HG03097 (cell line): ENCODE data around the gene FADS6.
"Not testable (repeated sequence)": the region's sequence is repeated elsewhere in the genome, so short reads cannot be mapped to it uniquely, and the experiment has no call there.

Source experiments
- ATAC-seq: cut with Tn5 transposase; IDR thresholded peaks from one replicate; pipeline ENCODE4 v1.9.1; 2021; ENCODE audit not compliant: unreplicated experiment, low FRiP score

FADS6 gene

GRCh38 chr17:74921026-74921681 is 27.7 kb upstream of the FADS6 start:
- ATAC-seq: no peak

GRCh38 chr17:74920642-74921025 is 27.2 kb upstream of the FADS6 start:
- ATAC-seq: no peak

DNA sequence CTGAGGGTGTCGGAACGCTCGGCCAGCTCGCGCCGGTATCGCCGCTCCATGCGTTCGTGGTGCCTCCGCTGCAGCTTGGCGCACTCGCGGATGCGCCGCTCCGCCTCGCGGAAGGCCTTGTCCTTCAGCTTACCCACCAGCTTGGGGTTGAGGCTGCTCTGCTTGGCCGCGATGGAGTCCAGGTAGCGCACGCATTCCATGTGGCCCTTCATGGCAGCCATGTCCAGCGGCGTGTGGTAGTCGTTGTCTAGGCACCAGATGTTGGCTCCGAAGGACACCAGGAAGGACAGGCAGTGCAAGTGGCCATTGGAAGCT is 26.8 kb upstream of the FADS6 start:
- no peak for ATAC-seq

GRCh38 chr17:74919440-74920305 is 26.2 kb upstream of the FADS6 start:
- no peak for ATAC-seq

- ATAC-seq: no peak
Measured at GRCh38 chr17:74918906-74919305, 25.5 kb upstream of the FADS6 start.

DNA sequence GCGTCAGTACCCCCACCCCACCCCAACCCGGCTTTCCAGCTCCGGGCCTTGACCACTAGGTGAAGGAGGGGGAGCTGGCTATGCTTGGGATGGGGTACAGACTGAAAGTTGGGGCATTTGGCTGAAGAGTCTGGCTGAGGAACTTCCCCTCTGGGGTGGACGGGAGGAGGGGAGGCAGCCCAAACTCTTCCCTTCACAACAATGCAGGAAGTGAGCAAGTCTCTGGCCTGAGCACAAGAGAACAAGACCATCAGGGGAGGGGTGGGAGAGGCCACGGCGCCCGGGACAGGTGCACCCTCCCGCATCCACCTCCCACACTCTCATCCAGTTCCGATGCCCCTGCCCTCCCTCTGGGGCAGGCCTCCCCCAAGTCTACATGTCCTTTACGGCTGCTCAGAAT is 24.0 kb upstream of the FADS6 start:
- ATAC-seq: no peak

DNA sequence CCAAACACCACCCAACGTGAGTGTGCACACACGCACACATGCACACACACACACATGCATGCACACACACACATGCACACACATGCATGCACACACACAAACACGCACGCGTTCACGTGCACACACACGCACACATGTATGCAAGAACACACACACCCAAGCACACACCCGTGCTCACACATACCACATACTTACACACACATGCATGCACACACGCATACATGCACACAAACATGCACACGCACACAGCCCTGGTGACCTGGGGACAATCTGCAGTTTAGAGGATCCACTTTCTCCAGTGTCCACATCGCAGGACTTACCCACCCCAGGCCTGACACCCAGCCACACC is 23.4 kb upstream of the FADS6 start:
- no peak for ATAC-seq

DNA sequence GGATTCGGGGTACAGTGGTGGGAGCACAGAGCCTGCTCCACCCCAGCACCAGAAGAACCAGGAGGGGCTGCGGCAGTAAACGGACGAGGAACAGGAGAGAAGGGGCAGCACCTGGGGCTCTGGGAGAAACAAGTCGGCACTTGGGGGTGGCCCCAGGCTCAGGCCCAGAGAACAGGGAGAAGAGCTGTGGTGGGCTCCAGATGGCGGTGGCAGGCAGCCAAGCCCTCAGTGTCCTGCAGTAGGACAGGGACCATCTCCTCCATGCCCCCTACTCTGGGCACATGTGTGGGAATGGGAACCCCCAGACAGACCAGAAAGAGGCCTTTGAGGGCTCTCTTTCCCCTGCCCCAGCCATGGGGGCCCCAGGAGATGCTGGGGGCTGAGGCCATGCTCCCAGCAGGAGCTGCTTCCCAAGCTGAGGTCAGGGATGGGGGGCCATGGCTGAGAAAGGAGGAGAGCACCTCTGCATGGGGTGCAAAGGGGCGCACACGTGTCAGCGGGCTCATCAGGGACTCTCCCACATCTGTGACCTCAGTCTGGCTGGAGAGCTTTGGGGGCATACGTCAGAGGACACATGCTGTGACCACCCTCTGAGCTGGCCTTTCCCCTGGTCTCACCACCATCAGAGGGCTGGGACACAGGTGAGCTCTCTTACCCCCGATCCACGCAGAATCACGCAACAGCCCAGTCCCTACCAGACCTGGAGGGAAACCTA is 22.9 kb upstream of the FADS6 start:
- no peak for ATAC-seq

- ATAC-seq: not testable (repeated sequence)
Measured at GRCh38 chr17:74911423-74911822, 18.0 kb upstream of the FADS6 start.

DNA sequence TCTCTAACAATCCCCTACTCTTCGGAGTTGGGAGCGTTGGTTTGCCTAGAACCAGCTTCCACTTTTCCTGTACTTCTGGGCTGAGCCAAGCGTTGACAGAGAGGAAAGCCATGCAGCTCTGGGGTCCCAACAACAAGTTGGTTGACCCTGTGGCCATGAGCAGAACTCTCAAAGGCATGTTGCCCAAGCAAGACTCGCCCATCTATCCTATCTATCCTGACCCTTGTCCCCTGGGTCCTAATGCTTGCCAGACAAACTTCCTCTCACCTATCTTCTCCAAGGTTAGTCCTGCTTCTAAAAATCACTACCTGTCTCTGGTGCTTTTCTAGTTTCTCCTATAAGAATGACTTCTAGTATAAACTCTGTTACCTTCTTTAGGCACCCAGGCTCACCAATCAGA is 15.7 kb upstream of the FADS6 start:
- ATAC-seq: not testable (repeated sequence)

GRCh38 chr17:74907012-74907411 is 13.6 kb upstream of the FADS6 start:
- ATAC-seq: no peak

GRCh38 chr17:74906214-74906793 is 12.9 kb upstream of the FADS6 start:
- ATAC-seq: not testable (repeated sequence)

DNA sequence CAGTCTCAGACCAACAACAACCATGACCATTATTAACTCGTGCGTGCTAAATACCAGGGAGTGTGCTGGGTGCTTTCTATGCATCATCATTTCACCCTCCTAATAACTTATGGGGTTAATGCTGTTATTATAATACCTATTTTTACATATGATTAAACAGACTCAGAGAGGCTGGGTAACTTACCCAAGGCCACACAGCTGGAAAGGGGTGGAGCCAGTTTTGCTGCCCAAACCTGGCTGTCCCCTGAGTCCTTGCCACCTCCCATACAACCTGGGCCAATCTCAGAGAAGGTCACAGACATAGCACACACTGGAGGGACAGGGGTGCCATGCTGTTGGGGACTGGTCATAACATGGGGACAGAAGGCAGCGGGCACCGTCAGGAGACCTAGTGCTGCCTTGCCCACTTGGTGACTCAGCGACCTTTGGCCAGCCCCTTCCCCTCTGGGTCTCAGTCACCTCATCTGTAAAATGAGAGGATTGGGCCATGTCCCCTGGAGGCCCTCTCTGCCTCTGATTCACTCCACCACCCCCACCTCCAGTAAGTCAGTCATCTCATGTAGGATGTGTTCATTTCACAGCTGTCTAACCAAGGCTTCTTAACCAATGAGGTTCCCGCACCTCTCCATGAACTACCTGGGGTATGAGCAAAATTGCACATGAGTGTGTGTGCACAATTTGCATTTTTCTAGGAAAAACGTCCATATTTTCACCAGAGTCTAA is 11.4 kb upstream of the FADS6 start:
- ATAC-seq: no peak

GRCh38 chr17:74903671-74904070 is 10.2 kb upstream of the FADS6 start:
- no peak for ATAC-seq

DNA sequence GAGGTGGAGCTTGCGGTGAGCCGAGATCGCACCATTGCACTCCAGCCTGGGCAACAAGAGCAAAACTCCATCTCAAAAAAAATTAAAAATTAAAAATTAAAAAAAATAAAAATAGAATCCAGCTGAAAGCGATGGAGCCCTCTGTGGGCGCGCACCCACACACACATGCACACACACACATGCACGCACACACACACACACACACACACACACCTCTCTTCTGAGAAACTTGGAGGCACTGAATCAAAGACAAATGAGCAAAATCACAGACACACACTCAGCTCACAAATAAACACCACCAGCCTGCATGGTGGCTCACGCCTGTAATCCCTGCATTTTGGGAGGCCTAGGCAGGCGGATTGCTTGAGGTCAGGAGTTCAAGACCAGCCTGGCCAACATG is 9.6 kb upstream of the FADS6 start:
- ATAC-seq: no peak

DNA sequence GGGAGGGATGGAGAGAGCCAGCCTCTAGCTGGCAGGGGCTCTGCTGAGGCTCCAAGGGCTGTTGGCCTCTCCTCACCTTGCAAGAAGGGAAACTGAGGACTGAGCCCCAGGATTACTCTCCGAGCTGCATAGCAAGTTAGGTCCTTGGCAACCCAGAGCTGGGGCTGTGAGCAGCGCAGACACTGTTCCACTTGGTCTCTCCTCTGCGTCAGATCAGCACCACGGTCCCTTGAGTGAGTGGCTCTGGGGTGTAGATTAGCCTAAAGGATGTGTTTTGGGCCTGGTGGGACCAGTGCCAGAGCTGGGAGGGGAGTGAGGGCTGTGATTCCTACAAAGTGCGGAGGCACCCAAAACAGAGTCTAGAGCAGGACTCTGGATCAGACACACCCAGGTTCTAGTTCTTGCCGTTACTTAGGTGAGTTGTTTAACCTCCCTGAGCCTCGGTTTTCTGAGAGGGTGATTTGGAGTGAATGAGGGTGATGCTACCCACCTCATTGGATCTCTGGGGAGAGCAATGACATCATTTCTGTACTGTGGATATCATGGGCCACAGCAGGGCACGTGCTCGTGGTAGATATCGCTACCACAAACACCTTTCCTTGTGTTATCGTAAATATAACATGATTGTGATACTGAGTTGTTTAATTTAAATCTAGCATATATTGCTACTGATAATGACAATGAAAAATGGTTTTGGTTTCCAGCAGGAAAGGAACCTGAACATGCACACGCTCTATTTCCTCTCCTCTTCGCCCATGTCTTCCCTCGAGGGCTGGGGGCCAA is 8.1 kb upstream of the FADS6 start:
- no peak for ATAC-seq

DNA sequence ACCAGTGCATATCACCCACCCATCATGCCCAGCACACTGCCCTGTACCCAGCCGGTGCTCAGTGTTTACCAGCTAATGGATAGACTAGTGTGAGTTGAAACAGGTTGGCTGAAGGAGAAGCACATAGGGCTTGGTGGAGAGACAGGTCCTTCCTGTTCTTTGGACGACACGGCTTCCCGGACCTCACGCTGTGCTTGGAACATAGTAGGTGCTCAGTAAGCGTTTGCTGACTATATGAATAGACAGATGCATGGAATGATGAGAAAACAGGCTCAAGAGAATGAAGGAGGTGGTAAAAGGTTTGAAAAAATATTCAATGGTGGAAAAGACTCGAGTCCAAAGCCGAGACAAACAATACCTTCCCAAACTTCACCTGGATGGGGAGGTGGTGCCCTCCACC is 6.8 kb upstream of the FADS6 start:
- no peak for ATAC-seq

GRCh38 chr17:74898376-74898946 is 5.0 kb upstream of the FADS6 start:
- ATAC-seq: no peak

GRCh38 chr17:74893936-74894671 is 671 bp upstream of the FADS6 start:
- ATAC-seq: no peak
